PC-3 (cell line): ENCODE measurements around the gene TMPRSS7. TPM values are rescaled to one million over a fixed set of nuclear protein-coding genes. Genes with fewer than 3 reads are reported as not detected.

ENCODE experiments used
- ATAC-seq: fragments of 200-7000 bp; cut with Tn5 transposase; 2 replicates; pipeline ENCODE4 v1.9.1; 2020; ENCODE audit warnings: mild to moderate bottlenecking, moderate library complexity
- BruUV-seq: library from RNA; stranded (reverse); fragments of 400-500 nt; replicated peaks from 2 replicates; lab custom pipeline; 2021; lab: Mats Ljungman, UMichigan
- CTCF ChIA-PET: fragments of 300-600 bp; sonication (Branson Sonifier 250); formaldehyde crosslinking; loops from one replicate; lab custom pipeline; 2022; ENCODE audit warnings: antibody characterized with exemption; lab: Charles Lee
- POLR2A ChIA-PET: fragments of 300-600 bp; sonication (Branson Sonifier 250); formaldehyde crosslinking; loops from one replicate; lab custom pipeline; 2022; ENCODE audit warnings: antibody characterized with exemption; ENCODE audit not compliant: unreplicated experiment; lab: Charles Lee
- DNase-seq: peaks from one replicate; pipeline ENCODE4 v3.0.0-alpha.2; 2015
- H2AFZ ChIP-seq: fragments of 300-600 bp; sonication (generic); 2 replicates; pipeline ENCODE4 v1.6.0; 2016; ENCODE audit warnings: antibody characterized with exemption, low read length
- H3F3A ChIP-seq: fragments of 300-600 bp; sonication (generic); one replicate; pipeline ENCODE4 v1.6.0; 2017; ENCODE audit warnings: antibody characterized with exemption, low read length, control low read depth, mild to moderate bottlenecking; ENCODE audit not compliant: unreplicated experiment
- H3K27ac ChIP-seq: fragments of 300-600 bp; sonication (generic); 2 replicates; pipeline ENCODE4 v1.5.1; 2016; ENCODE audit warnings: mild to moderate bottlenecking, low read length
- H3K27me3 ChIP-seq: fragments of 300-600 bp; sonication (generic); 2 replicates; pipeline ENCODE4 v1.6.1; 2016; ENCODE audit warnings: low read length, mixed read lengths
- H3K36me3 ChIP-seq: fragments of 300-600 bp; sonication (generic); 2 replicates; pipeline ENCODE4 v1.6.1; 2016; ENCODE audit warnings: low read depth, mixed run types, low read length, mixed read lengths
- H3K4me1 ChIP-seq: fragments of 300-600 bp; sonication (generic); 2 replicates; pipeline ENCODE4 v1.5.1; 2016; ENCODE audit warnings: low read length; ENCODE audit not compliant: insufficient read depth
- H3K4me2 ChIP-seq: fragments of 300-600 bp; sonication (generic); 2 replicates; pipeline ENCODE4 v1.6.0; 2016; ENCODE audit warnings: low read length
- H3K4me3 ChIP-seq: fragments of 300-600 bp; sonication (generic); 2 replicates; pipeline ENCODE4 v1.5.1; 2016; ENCODE audit warnings: mild to moderate bottlenecking, low read length, mixed read lengths
- H3K79me2 ChIP-seq: fragments of 300-600 bp; sonication (generic); 2 replicates; pipeline ENCODE4 v1.6.1; 2017; ENCODE audit warnings: low read length, mixed read lengths
- H3K9ac ChIP-seq: fragments of 300-600 bp; sonication (generic); 2 replicates; pipeline ENCODE4 v1.6.0; 2016; ENCODE audit warnings: mild to moderate bottlenecking, low read length
- H3K9me2 ChIP-seq: fragments of 300-600 bp; sonication (generic); replicated peaks from 2 replicates; pipeline ENCODE4 v1.6.1; 2016; ENCODE audit warnings: mixed run types, low read length, mixed read lengths
- H3K9me3 ChIP-seq: fragments of 300-600 bp; sonication (generic); 2 replicates; pipeline ENCODE4 v1.6.1; 2016; ENCODE audit warnings: low read length, mixed read lengths
- H4K20me1 ChIP-seq: fragments of 300-600 bp; sonication (generic); 2 replicates; pipeline ENCODE4 v1.6.1; 2016; ENCODE audit warnings: low read length, mixed read lengths
- CTCF ChIP-seq: fragments of 300-600 bp; sonication (generic); conservative IDR thresholded peaks from 2 replicates; pipeline ENCODE4 v1.5.1; 2017; ENCODE audit warnings: antibody characterized with exemption, low read depth, mild to moderate bottlenecking, low read length
- EZH2 ChIP-seq: fragments of 300-600 bp; sonication (generic); IDR thresholded peaks from one replicate; pipeline ENCODE4 v1.6.1; 2017; ENCODE audit warnings: antibody characterized with exemption, mild to moderate bottlenecking, low read length; ENCODE audit not compliant: unreplicated experiment
- EZH2phosphoT487 ChIP-seq: fragments of 300-600 bp; sonication (generic); IDR thresholded peaks from 2 replicates; pipeline ENCODE4 v1.6.1; 2018; ENCODE audit warnings: mild to moderate bottlenecking, antibody characterized with exemption, low read length, borderline replicate concordance
- intact Hi-C: fragments of 100-400 bp; cut with micrococcal nuclease; formaldehyde crosslinking; loops from 2 replicates; pipeline ENCODE4 v1.9.0; 2023
- total RNA-seq: library from RNA; depleted of rRNA; stranded (reverse); fragments of >200 nt; gene quantifications from 2 replicates; pipeline ENCODE4 v1.2.3, GENCODE V29; 2014

TMPRSS7 gene
- total RNA-seq, 1 experiment from 2014 or later = 0.33 TPM

GRCh38 chr3:112013058-112013783, 21.3 kb upstream of the TMPRSS7 start:
- Histone ChIP-seq H3K27me3 (no peaks in the 10 kb centered on the region), H3K4me3 (no peak overlapping the region), H2AFZ (peak overlapping the region; percentile 80), H3K4me1 (0 out of 2 replicates have a peak, but pooled peaks cover 5% of the 10 kb centered on the region), H3K79me2 (no peaks in the 10 kb centered on the region), H3K4me2 (peak overlapping the region; percentile 32; the same call in 1 of the 2 replicates), H3F3A (no peaks in the 10 kb centered on the region), H3K9me2 (no peaks in the 10 kb centered on the region), H4K20me1 (no peaks in the 10 kb centered on the region), H3K9me3 (no peaks in the 10 kb centered on the region), H3K36me3 (no peaks in the 10 kb centered on the region), H3K27ac (no peak overlapping the region), H3K9ac (no peak overlapping the region)
- ChIA-PET POLR2A (interaction anchor here (0.7 kb wide), 1 partner anchor 128 kb away, joined by 3 read pairs; no protein-coding TSS in a partner anchor), CTCF (interaction anchor here (0.5 to 3.2 kb wide), 22 partner anchors 9 to 344 kb away, joined by 3 to 46 read pairs (median 4); partner anchors contain the start of genes ABHD10 and TAGLN3)
- DNase-seq (peak; percentile 86), ATAC-seq (peak; percentile 85)
- no peak for TF ChIP-seq EZH2
- TF ChIP-seq CTCF = peak; percentile 85
- TF ChIP-seq EZH2phosphoT487 = no peak
- no TSS peak for BruUV-seq
- intact Hi-C loops = loop anchor here (1.0 to 2.0 kb wide), 4 partner anchors 24 to 296 kb away; no protein-coding TSS in a partner anchor

GRCh38 chr3:112013784-112014143, 20.8 kb upstream of the TMPRSS7 start:
- H3K4me1 ChIP-seq = 0 out of 2 replicates have a peak, but pooled peaks cover 5% of the 10 kb centered on the region
- ATAC-seq (peak; percentile 39), DNase-seq (no peak)
- no TSS peak for BruUV-seq
- H3K27me3 ChIP-seq = no peaks in the 10 kb centered on the region
- H2AFZ ChIP-seq = peak overlapping the region; percentile 80
- TF ChIP-seq EZH2phosphoT487 (no peak), EZH2 (no peak), CTCF (no peak)
- no peak overlapping the region for H3K4me3 ChIP-seq
- H3K27ac ChIP-seq = no peak overlapping the region
- no peaks in the 10 kb centered on the region for H3K9me2 ChIP-seq
- no peak overlapping the region for H3K9ac ChIP-seq
- intact Hi-C loops = loop anchor here (1.0 to 2.0 kb wide), 4 partner anchors 24 to 297 kb away; no protein-coding TSS in a partner anchor
- ChIA-PET CTCF (interaction anchor here (0.7 to 3.2 kb wide), 20 partner anchors 10 to 345 kb away, joined by 3 to 46 read pairs (median 4); partner anchors contain the start of genes ABHD10 and TAGLN3), POLR2A (interaction anchor here (0.7 to 0.8 kb wide), 2 partner anchors 129 to 297 kb away, joined by 3 read pairs; no protein-coding TSS in a partner anchor)
- H3K9me3 ChIP-seq = no peaks in the 10 kb centered on the region
- H3F3A ChIP-seq = no peaks in the 10 kb centered on the region
- H3K36me3 ChIP-seq = no peaks in the 10 kb centered on the region
- H4K20me1 ChIP-seq = no peaks in the 10 kb centered on the region
- peak overlapping the region; percentile 32 for H3K4me2 ChIP-seq
- no peaks in the 10 kb centered on the region for H3K79me2 ChIP-seq

GRCh38 chr3:112017091-112017490, 17.4 kb upstream of the TMPRSS7 start:
- no peaks in the 10 kb centered on the region for H3K27me3 ChIP-seq
- no peak for TF ChIP-seq EZH2phosphoT487
- no peak for TF ChIP-seq EZH2
- no peak for TF ChIP-seq CTCF
- ATAC-seq (no peak), DNase-seq (no peak)
- no peaks in the 10 kb centered on the region for H3K9me3 ChIP-seq
- H3K4me3 ChIP-seq = no peak overlapping the region
- intact Hi-C loops = no loop called here
- no peaks in the 10 kb centered on the region for H3K79me2 ChIP-seq
- no TSS peak for BruUV-seq
- POLR2A ChIA-PET = no interaction called here
- H3K9me2 ChIP-seq = 0 out of 2 replicates have a peak, but pooled peaks cover 3% of the 10 kb centered on the region
- H4K20me1 ChIP-seq = no peaks in the 10 kb centered on the region
- no peak overlapping the region for H2AFZ ChIP-seq
- H3K4me1 ChIP-seq = 0 out of 2 replicates have a peak, but pooled peaks cover 5% of the 10 kb centered on the region
- H3K4me2 ChIP-seq = no peak overlapping the region
- H3K36me3 ChIP-seq = no peaks in the 10 kb centered on the region
- H3F3A ChIP-seq = no peaks in the 10 kb centered on the region
- no peak overlapping the region for H3K27ac ChIP-seq
- H3K9ac ChIP-seq = no peak overlapping the region
- CTCF ChIA-PET = no interaction called here
